ENCODE measurements around the gene SULT1B1. TPM values are rescaled to one million over a fixed set of nuclear protein-coding genes. Genes with fewer than 3 reads are reported as not detected.

SULT1B1 gene
- total and polyA plus RNA-seq, 2 experiments from 2014 or later, result 0.10 to 2.6 TPM

GRCh38 chr4:69754926-69755580 is 5.4 kb downstream of the SULT1B1 start:
- Histone ChIP-seq H3F3A (ENCODE audit: insufficient read depth) (peaks cover 11% of the 10 kb centered on the region), H4K20me1 (ENCODE audit: insufficient read depth) (no peaks in the 10 kb centered on the region), H3K4me2 (ENCODE audit: unreplicated experiment) (no peak overlapping the region), H3K4me1 (ENCODE audit: insufficient read depth) (peaks cover 19% of the 10 kb centered on the region), H3K9ac (no peak overlapping the region), H3K79me2 (ENCODE audit: insufficient read depth) (no peaks in the 10 kb centered on the region), H2AFZ (no peak overlapping the region), H3K9me2 (ENCODE audit: insufficient read depth) (no peaks in the 10 kb centered on the region), H3K9me3 (ENCODE audit: low read depth) (no peaks in the 10 kb centered on the region), H3K36me3 (ENCODE audit: low read depth) (no peaks in the 10 kb centered on the region), H3K4me3 (no peak overlapping the region), H3K27ac (no peak overlapping the region), H3K27me3 (replicated peaks; ENCODE audit: insufficient read depth) (no peaks in the 10 kb centered on the region)
- in situ Hi-C loops (cut with MboI), result no loop called here
- TF ChIP-seq EZH2 (IDR thresholded peaks at IDR 0.05; ENCODE audit: insufficient read depth, poor library complexity, severe bottlenecking) (no peak), EZH2phosphoT487 (IDR thresholded peaks at IDR 0.05; ENCODE audit: insufficient read depth, low read depth) (no peak)
- no peak for DNase-seq
- WGBS, 2 experiments (ENCODE audit: low coverage in 1 of 2, low lambda C conversion rate in 2 of 2, missing lambda C conversion rate in 2 of 2), result 80 to 84% methylated on average over 4 of the region's 4 CpGs

DNA sequence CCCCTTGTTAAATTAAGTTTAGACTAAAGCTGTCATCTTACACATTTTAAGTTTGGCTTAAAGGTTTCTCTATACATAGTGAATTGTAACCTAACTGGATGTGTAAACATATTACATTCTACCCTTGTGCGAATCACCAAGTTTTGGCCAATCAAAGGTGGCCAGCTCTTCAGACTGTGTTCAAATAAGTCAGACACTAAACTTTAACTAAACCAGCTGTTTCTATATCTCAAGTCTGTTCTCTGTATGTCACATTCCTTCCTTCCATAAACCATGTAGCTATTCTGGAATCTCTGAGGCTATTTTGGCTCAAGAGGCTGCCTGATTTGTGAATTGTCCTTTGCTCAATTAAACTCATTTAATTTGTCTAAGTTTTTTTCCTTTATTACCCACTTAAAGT is 6.7 kb downstream of the SULT1B1 start:
- in situ Hi-C loops (cut with MboI), result no loop called here
- DNase-seq, result no peak
- Histone ChIP-seq H3K27ac (no peak overlapping the region), H3K4me1 (ENCODE audit: insufficient read depth) (peaks cover 22% of the 10 kb centered on the region), H3K4me2 (ENCODE audit: unreplicated experiment) (no peak overlapping the region), H3K9me3 (ENCODE audit: low read depth) (no peaks in the 10 kb centered on the region), H3K9ac (no peak overlapping the region), H4K20me1 (ENCODE audit: insufficient read depth) (no peaks in the 10 kb centered on the region), H3K4me3 (no peak overlapping the region), H3F3A (ENCODE audit: insufficient read depth) (peaks cover 14% of the 10 kb centered on the region), H3K36me3 (ENCODE audit: low read depth) (no peaks in the 10 kb centered on the region), H3K27me3 (replicated peaks; ENCODE audit: insufficient read depth) (no peaks in the 10 kb centered on the region), H3K79me2 (ENCODE audit: insufficient read depth) (no peaks in the 10 kb centered on the region), H2AFZ (no peak overlapping the region), H3K9me2 (ENCODE audit: insufficient read depth) (no peaks in the 10 kb centered on the region)
- TF ChIP-seq EZH2 (IDR thresholded peaks at IDR 0.05; ENCODE audit: insufficient read depth, poor library complexity, severe bottlenecking), result no peak
- no peak for TF ChIP-seq EZH2phosphoT487 (IDR thresholded peaks at IDR 0.05; ENCODE audit: insufficient read depth, low read depth)
- 89 to 94% methylated on average over 1 of the region's 1 CpG for WGBS, 2 experiments (ENCODE audit: low coverage in 1 of 2, low lambda C conversion rate in 2 of 2, missing lambda C conversion rate in 2 of 2)

- H3K4me1 ChIP-seq (ENCODE audit: insufficient read depth), result peaks cover 33% of the 10 kb centered on the region
- H3K27ac ChIP-seq, result 0 out of 2 replicates have a peak overlapping the region, but pooled peaks have one; percentile 7
- H3K27me3 ChIP-seq (replicated peaks; ENCODE audit: insufficient read depth), result no peaks in the 10 kb centered on the region
- H3F3A ChIP-seq (ENCODE audit: insufficient read depth), result peaks cover 14% of the 10 kb centered on the region
- 0 out of 2 replicates have a peak overlapping the region, but pooled peaks have one; percentile 3 for H3K4me3 ChIP-seq
- H3K9me3 ChIP-seq (ENCODE audit: low read depth), result no peaks in the 10 kb centered on the region
- no peak overlapping the region for H2AFZ ChIP-seq
- H3K36me3 ChIP-seq (ENCODE audit: low read depth), result no peaks in the 10 kb centered on the region
- H3K9ac ChIP-seq, result no peak overlapping the region
- H4K20me1 ChIP-seq (ENCODE audit: insufficient read depth), result no peaks in the 10 kb centered on the region
- H3K79me2 ChIP-seq (ENCODE audit: insufficient read depth), result no peaks in the 10 kb centered on the region
- H3K9me2 ChIP-seq (ENCODE audit: insufficient read depth), result no peaks in the 10 kb centered on the region
- TF ChIP-seq EZH2phosphoT487 (IDR thresholded peaks at IDR 0.05; ENCODE audit: insufficient read depth, low read depth) (no peak), EZH2 (IDR thresholded peaks at IDR 0.05; ENCODE audit: insufficient read depth, poor library complexity, severe bottlenecking) (no peak)
- H3K4me2 ChIP-seq (ENCODE audit: unreplicated experiment), result peak overlapping the region; percentile 45
- in situ Hi-C loops (cut with MboI), result no loop called here
- DNase-seq, result peak; percentile 58
Observed at GRCh38 chr4:69750346-69750745, 10.1 kb downstream of the SULT1B1 start.

GRCh38 chr4:69749771-69750170 is 10.6 kb downstream of the SULT1B1 start:
- Histone ChIP-seq H3K4me1 (ENCODE audit: insufficient read depth) (peaks cover 33% of the 10 kb centered on the region), H3K4me3 (0 out of 2 replicates have a peak overlapping the region, but pooled peaks have one; percentile 3), H3K36me3 (ENCODE audit: low read depth) (no peaks in the 10 kb centered on the region), H3K9ac (no peak overlapping the region), H3K9me3 (ENCODE audit: low read depth) (no peaks in the 10 kb centered on the region), H3F3A (ENCODE audit: insufficient read depth) (peaks cover 14% of the 10 kb centered on the region), H2AFZ (no peak overlapping the region), H3K79me2 (ENCODE audit: insufficient read depth) (no peaks in the 10 kb centered on the region), H3K4me2 (ENCODE audit: unreplicated experiment) (peak overlapping the region; percentile 45), H4K20me1 (ENCODE audit: insufficient read depth) (no peaks in the 10 kb centered on the region), H3K27ac (no peak overlapping the region), H3K9me2 (ENCODE audit: insufficient read depth) (no peaks in the 10 kb centered on the region), H3K27me3 (replicated peaks; ENCODE audit: insufficient read depth) (no peaks in the 10 kb centered on the region)
- in situ Hi-C loops (cut with MboI), result no loop called here
- no peak for TF ChIP-seq EZH2 (IDR thresholded peaks at IDR 0.05; ENCODE audit: insufficient read depth, poor library complexity, severe bottlenecking)
- no peak for TF ChIP-seq EZH2phosphoT487 (IDR thresholded peaks at IDR 0.05; ENCODE audit: insufficient read depth, low read depth)
- DNase-seq, result peak; percentile 60
- WGBS, 2 experiments (ENCODE audit: low coverage in 1 of 2, low lambda C conversion rate in 2 of 2, missing lambda C conversion rate in 2 of 2), result 63 to 70% methylated on average over 2 of the region's 2 CpGs

Data from GM23248 (cell line).